ENCODE results near the gene SLC35G3. TPM values are rescaled to one million over a fixed set of nuclear protein-coding genes. Genes with fewer than 3 reads are reported as not detected.

The SLC35G3 gene
- polyA plus RNA-seq, 2 of the 4 experiments (the other 2 are of a cell fraction) = not detected

GRCh38 chr17:35167046-35167445, 27.1 kb downstream of the SLC35G3 start:
- WGBS (ENCODE audit: missing lambda C conversion rate) = 39% methylated on average over 3 of the region's 3 CpGs
- TF ChIP-seq E2F6 (IDR thresholded peaks at IDR 0.05; ENCODE audit: borderline replicate concordance, low read depth) = no peak
- no peak for TF ChIP-seq CBX8 (IDR thresholded peaks at IDR 0.05)
- TF ChIP-seq TFCP2L1 (CRISPR knock-in tag; IDR thresholded peaks at IDR 0.05) = no peak
- no peak for TF ChIP-seq RCOR1 (IDR thresholded peaks at IDR 0.05; ENCODE audit: low read depth, low read length)
- TF ChIP-seq SMC3 (IDR thresholded peaks at IDR 0.05) = no peak
- no peak for ATAC-seq
- H3K4me3 ChIP-seq = no peak overlapping the region
- no peak overlapping the region for H3K4me2 ChIP-seq
- H3K9me3 ChIP-seq = no peaks in the 10 kb centered on the region
- POLR2A ChIA-PET = no interaction called here
- FAIRE-seq = no peak
- peaks cover 6% of the 10 kb centered on the region; the same call in 2 of the 3 replicates for H3K4me1 ChIP-seq
- CTCF ChIA-PET = interaction anchor here (0.8 to 13.9 kb wide), 5 partner anchors 8 to 580 kb away, joined by 3 to 308 read pairs (median 3); partner anchors contain the start of genes RAD51D and SLFN12L
- no peak for DNase-seq (ENCODE audit: low read depth in 1 of 2, low spot score in 1 of 2)
- no peak overlapping the region for H3K27ac ChIP-seq

- FAIRE-seq = no peak
- no peaks in the 10 kb centered on the region for H3K9me3 ChIP-seq
- ChIA-PET CTCF (interaction anchor here (2.9 to 13.9 kb wide), 2 partner anchors 8 to 372 kb away, joined by 9 to 308 read pairs; partner anchors contain the start of gene SLFN12L), POLR2A (interaction anchor here (0.6 kb wide), 1 partner anchor 1876 kb away, joined by 3 read pairs; no protein-coding TSS in a partner anchor)
- no peak for ATAC-seq
- H3K4me2 ChIP-seq = no peak overlapping the region
- no peak for DNase-seq (ENCODE audit: low read depth in 1 of 2, low spot score in 1 of 2)
- no peak for TF ChIP-seq EHF (CRISPR knock-in tag; IDR thresholded peaks at IDR 0.05)
- no peak for TF ChIP-seq HDAC2 (IDR thresholded peaks at IDR 0.05)
- TF ChIP-seq CBX8 (IDR thresholded peaks at IDR 0.05) = no peak
- no peak for TF ChIP-seq KDM1A (IDR thresholded peaks at IDR 0.05; ENCODE audit: low read depth)
- no peak for TF ChIP-seq NR3C1 (IDR thresholded peaks at IDR 0.05)
- no peak for TF ChIP-seq CHD4 (IDR thresholded peaks at IDR 0.05; ENCODE audit: borderline replicate concordance)
- TF ChIP-seq MAFK (IDR thresholded peaks at IDR 0.05; ENCODE audit: partially characterized antibody) = no peak
- no peak for TF ChIP-seq SMC3 (IDR thresholded peaks at IDR 0.05)
- no peak for TF ChIP-seq MAX (IDR thresholded peaks at IDR 0.05)
- TF ChIP-seq ZSCAN20 (CRISPR knock-in tag; IDR thresholded peaks at IDR 0.05) = no peak
- TF ChIP-seq ZFP36 (IDR thresholded peaks at IDR 0.05; ENCODE audit: borderline replicate concordance, partially characterized antibody) = no peak
- TF ChIP-seq ATOH8 (CRISPR knock-in tag; IDR thresholded peaks at IDR 0.05; ENCODE audit: low read depth) = no peak
- no peak for TF ChIP-seq PHF8 (IDR thresholded peaks at IDR 0.05; ENCODE audit: borderline replicate concordance, low read depth)
- no peak for TF ChIP-seq NFE2L2 (conservative IDR thresholded peaks at IDR 0.05; ENCODE audit: low read length)
- TF ChIP-seq CHD2 (IDR thresholded peaks at IDR 0.05; ENCODE audit: low read length, partially characterized antibody) = no peak
- no peak for TF ChIP-seq KDM5A (IDR thresholded peaks at IDR 0.05)
- 69% methylated on average over 5 of the region's 5 CpGs for WGBS (ENCODE audit: missing lambda C conversion rate)
- H3K27ac ChIP-seq = no peak overlapping the region
- peaks cover 1% of the 10 kb centered on the region; the same call in 2 of the 3 replicates for H3K4me1 ChIP-seq
- no peak overlapping the region for H3K4me3 ChIP-seq
Measured at GRCh38 chr17:35166526-35166925, 27.7 kb downstream of the SLC35G3 start.

GRCh38 chr17:35164716-35165115, 29.5 kb downstream of the SLC35G3 start:
- WGBS (ENCODE audit: missing lambda C conversion rate) = 19% methylated on average over 5 of the region's 5 CpGs
- H3K9me3 ChIP-seq = no peaks in the 10 kb centered on the region
- CTCF ChIA-PET = interaction anchor here (0.6 to 13.9 kb wide), 5 partner anchors 148 to 374 kb away, joined by 3 to 308 read pairs (median 4); partner anchors contain the start of gene SLFN12L
- TF ChIP-seq RFX5 (IDR thresholded peaks at IDR 0.05) (no peak), ELK1 (IDR thresholded peaks at IDR 0.05; ENCODE audit: low read depth, low read length) (no peak), HOXA7 (CRISPR knock-in tag; IDR thresholded peaks at IDR 0.05) (no peak), HMGXB4 (CRISPR knock-in tag; IDR thresholded peaks at IDR 0.05; ENCODE audit: borderline replicate concordance) (no peak), EHMT2 (IDR thresholded peaks at IDR 0.05; ENCODE audit: low read depth) (no peak), ZC3H11A (IDR thresholded peaks at IDR 0.05) (no peak), MAFK (IDR thresholded peaks at IDR 0.05; ENCODE audit: partially characterized antibody) (no peak), EHF (CRISPR knock-in tag; IDR thresholded peaks at IDR 0.05) (no peak), TFCP2L1 (CRISPR knock-in tag; IDR thresholded peaks at IDR 0.05) (no peak), ESRRA (IDR thresholded peaks at IDR 0.05; ENCODE audit: borderline replicate concordance, low read length) (no peak), CEBPB (IDR thresholded peaks at IDR 0.05) (no peak), RAD21 (conservative IDR thresholded peaks at IDR 0.05 in 1 of 2, IDR thresholded peaks at IDR 0.05 in 1 of 2) (no peak), HOXB5 (CRISPR knock-in tag; IDR thresholded peaks at IDR 0.05) (no peak), MAZ (IDR thresholded peaks at IDR 0.05; ENCODE audit: borderline replicate concordance, low read depth, low read length) (no peak), GATA3 (IDR thresholded peaks at IDR 0.05; ENCODE audit: borderline replicate concordance) (no peak)

More at GRCh38 chr17:35164716-35165115, 29.5 kb downstream of the SLC35G3 start:
- no peak overlapping the region for H3K4me3 ChIP-seq
- no peak for DNase-seq (ENCODE audit: low read depth in 1 of 2, low spot score in 1 of 2)
- no peak overlapping the region for H3K4me2 ChIP-seq
- no peaks in the 10 kb centered on the region for H3K4me1 ChIP-seq
- POLR2A ChIA-PET = no interaction called here
- no peak overlapping the region for H3K27ac ChIP-seq
- FAIRE-seq = no peak
- no peak for ATAC-seq
